Right hindlimb (tissue), 1 donor: ENCODE measurements around the gene STEAP3.

ENCODE experiments used
- DNase-seq: peaks from one replicate; pipeline ENCODE4 v3.0.0-alpha.2; 2018

The STEAP3 gene

GRCh38 chr2:119228136-119228535, 4.5 kb downstream of the STEAP3 start:
- DNase-seq, result no peak

DNA sequence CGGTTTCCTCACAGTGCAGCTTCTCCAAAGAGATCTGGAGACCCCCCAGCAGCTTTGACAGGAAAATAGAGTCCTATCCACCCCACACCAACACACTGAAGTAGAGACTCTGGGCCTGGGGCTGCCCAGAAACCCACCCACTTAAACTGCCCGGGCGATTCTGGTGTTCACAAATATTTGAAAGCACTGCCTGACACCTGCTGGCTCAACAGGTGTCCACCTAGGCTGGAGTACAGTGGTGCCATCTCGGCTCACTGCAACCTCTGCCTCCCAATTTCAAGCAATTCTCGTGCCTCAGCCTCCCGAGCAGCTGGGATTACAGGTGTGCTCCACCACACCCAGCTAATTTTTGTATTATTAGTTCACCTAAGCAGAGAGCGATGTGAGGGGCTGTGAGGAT, 5.3 kb downstream of the STEAP3 start:
- no peak for DNase-seq

GRCh38 chr2:119229716-119230115, 6.1 kb downstream of the STEAP3 start:
- DNase-seq, result no peak

DNA sequence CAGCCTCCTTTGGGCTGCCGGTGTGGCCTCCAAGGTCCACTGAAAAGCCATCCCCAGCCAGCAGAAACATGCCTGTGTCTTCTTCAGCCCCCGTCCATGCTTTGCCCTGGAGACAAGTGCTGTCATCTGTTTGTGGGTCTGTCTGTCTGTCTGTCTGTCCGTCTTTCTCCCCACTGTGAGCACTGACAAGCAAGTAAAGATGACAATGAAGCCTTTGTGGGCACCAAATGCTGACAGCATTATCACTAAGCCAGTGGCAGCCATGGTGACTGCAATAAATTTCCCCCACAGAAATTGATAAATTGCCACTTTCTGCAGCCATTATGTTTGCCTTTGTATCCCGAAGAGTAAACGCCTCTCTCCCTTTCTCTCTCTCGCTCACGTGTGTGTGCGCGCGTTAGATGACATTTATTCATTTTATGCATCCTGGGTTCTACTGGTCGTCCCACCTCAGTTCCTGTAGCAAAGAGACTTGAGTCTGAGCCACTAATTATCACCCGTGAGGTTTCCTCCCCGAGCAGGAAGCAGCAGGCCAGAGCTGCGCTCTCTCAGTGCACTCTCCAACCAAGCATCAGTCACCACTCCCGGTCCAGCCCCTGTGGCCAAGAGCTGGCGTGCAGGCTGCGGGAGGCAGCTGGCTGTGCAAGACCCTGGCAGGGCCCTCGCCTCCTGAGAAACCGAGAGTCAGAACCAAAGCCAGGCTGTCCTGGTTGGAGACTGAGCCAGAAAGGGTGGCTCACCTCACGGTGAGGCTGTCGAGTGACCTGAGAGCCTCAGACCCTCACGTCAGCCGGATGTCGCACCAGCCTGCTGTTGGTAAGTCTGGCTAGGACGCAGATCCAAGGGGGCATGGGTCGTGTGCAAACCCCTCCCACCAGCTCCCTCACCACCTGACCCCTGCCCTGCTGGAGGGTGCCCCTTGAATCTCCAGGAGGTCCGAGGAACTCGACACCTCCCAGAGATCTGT, 6.9 kb downstream of the STEAP3 start:
- no peak for DNase-seq

GRCh38 chr2:119231975-119232665, 8.5 kb downstream of the STEAP3 start:
- DNase-seq, result no peak

DNA sequence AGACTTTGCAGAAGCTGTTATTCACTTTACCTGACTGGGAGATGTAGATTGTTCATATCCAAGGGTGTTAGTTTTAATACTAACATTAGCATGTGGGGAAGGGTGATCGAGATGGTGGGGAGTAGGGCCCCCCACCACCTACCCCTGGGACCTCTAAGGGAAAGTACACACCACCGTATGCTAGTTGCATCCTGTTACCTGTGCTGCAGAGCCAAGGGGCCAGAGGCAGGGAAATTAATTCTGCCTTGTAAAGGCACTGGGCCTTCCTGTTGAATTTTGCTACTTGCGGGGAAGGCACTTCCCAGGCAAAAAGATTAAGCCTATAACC, 9.0 kb downstream of the STEAP3 start:
- no peak for DNase-seq

GRCh38 chr2:119233326-119234020, 9.8 kb downstream of the STEAP3 start:
- DNase-seq, result no peak

GRCh38 chr2:119234021-119235019, 10.7 kb downstream of the STEAP3 start:
- no peak for DNase-seq

GRCh38 chr2:119236796-119237195, 13.2 kb downstream of the STEAP3 start:
- no peak for DNase-seq

DNA sequence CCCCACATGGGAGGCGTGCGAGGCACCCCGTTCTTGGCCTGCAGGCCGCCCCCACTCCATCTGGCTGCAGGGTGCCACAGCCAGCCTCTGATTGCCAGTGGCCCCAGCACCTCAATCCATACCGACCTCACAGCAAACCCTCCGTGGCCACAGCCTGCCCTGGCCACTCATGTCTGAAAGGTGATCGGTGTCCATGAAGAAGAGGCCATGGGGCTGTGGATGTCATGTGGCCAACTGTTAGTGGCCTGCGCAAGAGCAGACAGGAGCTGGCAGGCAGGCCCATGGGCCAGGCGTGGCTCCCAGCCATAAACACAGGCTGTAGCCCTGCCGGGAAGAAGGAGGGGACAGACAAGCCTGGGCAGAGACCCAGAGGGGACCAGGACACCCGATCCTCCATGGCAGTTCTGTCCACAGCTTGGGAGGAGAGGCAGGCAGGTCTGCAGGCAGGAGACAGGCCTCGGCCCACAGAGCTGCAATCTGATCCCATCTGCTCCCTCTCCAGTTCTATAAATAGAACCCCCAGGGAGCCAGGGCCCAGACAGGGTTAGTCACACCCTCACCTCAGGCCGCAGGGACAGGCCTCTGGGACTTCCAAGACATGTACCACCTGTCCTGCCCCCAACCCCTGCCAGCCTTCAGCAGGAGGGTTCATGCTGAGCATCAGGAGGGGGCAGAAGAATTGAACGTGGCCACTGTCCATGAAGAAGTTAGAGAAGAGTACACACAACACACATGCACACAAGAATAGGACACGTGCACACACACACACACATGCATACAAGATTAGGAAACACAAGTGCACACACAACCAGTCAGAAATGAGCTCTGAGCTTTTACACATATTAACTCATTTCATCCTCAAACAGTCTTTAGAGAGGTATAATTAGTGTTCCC, 16.9 kb downstream of the STEAP3 start:
- peak; percentile 70 for DNase-seq

GRCh38 chr2:119241205-119241532, 17.5 kb downstream of the STEAP3 start:
- no peak for DNase-seq

DNA sequence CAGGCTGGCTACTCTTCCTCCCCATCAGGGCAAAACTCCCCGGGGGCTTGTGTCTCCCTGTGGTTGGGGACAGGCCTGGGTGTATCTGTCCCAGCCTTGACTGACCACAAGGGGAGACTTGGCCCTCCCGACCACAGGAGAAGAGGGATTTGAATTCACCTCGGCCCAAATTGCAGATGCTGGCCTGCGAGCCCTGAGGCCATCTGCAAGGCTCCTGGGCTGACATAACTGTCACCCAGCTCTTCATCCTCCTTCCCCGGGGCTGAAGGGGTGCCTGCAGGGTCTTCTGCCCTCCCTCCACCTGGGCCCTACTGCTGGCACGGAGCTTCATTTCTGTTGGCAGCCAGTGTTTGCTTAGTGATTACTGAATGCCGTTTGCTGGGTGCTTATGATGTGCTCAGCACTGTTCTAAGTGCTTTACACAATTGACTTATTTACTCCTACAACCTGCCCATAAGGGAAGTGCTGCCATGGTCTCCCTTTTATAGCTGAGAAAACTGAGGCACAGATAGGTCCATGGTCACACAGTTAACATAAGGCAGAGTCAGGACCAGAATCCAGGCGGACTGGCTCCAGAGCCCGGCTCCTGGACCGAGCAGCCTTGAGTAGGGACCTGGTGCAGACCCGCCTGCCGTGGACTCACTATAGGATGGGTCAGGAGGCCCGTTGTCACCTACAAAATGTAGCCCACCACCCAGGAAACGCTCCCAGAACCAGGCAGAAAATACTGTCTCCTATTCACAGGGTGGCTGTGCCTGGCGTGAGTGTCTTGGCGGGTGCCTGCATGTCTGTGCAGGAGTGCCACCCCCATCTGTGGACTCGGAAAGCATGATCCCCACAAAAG, 18.9 kb downstream of the STEAP3 start:
- DNase-seq, result no peak

DNA sequence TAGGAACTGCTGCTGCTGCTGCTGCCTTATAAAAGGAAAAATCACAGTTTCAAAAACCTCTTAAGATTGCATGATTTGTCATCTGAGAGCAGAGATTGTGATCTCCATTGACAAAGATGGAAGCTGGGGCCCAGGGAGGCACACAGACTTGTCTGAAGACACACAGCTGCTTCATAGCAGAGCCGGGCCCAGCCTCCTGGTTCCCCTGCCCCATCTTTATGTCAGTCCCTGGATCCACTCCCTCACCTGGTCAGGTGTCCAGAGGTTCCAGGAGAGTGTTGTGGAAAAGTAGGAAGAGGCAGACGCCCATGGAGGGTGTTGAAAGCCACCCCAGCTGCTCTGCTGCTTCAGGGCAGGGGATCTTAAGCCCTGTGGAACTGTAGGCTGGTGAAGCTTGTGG, 20.0 kb downstream of the STEAP3 start:
- no peak for DNase-seq

DNA sequence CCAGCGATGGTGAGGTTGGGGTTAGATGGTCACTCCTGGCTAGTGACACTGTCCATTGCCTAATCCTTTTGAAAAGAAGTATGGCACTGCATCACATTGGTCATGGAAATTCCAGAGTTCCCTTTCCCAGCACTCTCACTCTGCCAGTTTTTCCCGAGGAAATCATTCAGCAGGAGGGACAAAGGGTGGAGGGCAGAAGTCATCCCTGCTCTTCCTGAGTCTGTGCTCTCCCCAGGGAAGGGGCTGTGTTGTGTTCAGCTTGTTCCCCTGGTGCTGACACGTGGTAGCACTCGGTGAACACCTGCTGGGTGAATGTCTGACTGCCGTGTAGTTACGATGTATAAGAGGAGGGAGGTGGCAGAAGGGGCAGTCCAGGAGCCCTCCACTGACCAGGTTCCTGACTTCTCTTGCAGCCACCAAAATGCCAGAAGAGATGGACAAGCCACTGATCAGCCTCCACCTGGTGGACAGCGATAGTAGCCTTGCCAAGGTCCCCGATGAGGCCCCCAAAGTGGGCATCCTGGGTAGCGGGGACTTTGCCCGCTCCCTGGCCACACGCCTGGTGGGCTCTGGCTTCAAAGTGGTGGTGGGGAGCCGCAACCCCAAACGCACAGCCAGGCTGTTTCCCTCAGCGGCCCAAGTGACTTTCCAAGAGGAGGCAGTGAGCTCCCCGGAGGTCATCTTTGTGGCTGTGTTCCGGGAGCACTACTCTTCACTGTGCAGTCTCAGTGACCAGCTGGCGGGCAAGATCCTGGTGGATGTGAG, 21.6 kb downstream of the STEAP3 start:
- DNase-seq, result no peak

DNA sequence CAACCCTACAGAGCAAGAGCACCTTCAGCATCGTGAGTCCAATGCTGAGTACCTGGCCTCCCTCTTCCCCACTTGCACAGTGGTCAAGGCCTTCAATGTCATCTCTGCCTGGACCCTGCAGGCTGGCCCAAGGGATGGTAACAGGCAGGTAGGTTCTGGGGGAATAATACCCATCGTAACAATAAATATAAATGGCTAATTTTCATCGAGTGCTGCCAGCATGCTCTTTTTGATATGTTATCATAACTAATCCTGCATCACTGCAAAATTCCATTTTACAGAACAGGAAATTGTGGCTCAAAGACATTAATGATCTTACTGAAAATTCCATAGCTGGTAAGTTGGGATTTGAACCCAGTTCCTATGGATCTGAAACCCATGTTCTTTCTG, 22.2 kb downstream of the STEAP3 start:
- DNase-seq, result no peak

DNA sequence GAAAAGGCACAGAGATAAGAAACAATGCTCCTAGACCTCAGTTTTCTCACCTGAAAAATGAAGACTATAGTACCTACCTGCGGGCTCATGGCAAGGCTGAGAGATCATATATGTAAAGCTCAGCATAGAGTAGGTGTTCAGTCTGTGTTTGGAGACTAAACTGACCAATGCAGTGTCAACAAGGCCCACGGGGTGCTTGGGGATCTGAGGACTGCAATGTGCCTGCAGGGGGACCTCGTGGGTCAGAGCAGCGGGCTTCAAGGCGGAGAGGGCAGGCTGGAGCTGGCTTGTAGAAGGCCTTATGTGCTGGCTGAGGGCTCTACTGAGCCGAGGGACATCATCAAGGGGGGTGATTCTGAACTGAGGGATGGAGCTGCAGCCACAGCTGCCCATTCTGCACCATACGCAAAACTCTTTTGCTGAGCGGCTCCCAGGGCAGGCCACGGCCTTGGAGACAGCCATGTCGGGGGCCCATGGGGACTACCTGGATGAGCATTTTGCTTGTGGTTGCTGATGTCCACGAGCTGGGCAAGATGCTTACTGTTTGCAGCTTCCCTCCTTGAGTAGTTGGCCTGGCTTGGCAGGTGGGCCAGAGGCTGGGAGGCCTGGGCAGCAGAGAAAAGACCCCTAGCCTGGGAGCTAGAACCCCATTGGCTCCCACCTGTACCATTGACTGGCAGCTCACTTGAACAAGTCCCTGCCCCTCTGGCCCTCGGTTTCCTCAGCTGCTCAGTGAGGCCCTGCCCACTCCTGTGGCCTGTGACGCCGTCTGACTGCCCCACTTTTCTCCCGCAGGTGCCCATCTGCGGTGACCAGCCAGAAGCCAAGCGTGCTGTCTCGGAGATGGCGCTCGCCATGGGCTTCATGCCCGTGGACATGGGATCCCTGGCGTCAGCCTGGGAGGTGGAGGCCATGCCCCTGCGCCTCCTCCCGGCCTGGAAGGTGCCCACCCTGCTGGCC, 23.5 kb downstream of the STEAP3 start:
- no peak for DNase-seq

DNA sequence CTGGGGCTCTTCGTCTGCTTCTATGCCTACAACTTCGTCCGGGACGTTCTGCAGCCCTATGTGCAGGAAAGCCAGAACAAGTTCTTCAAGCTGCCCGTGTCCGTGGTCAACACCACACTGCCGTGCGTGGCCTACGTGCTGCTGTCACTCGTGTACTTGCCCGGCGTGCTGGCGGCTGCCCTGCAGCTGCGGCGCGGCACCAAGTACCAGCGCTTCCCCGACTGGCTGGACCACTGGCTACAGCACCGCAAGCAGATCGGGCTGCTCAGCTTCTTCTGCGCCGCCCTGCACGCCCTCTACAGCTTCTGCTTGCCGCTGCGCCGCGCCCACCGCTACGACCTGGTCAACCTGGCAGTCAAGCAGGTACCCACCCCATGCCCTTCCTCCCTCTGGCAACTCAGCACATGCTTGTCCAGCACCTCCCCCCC, 24.2 kb downstream of the STEAP3 start:
- no peak for DNase-seq

DNA sequence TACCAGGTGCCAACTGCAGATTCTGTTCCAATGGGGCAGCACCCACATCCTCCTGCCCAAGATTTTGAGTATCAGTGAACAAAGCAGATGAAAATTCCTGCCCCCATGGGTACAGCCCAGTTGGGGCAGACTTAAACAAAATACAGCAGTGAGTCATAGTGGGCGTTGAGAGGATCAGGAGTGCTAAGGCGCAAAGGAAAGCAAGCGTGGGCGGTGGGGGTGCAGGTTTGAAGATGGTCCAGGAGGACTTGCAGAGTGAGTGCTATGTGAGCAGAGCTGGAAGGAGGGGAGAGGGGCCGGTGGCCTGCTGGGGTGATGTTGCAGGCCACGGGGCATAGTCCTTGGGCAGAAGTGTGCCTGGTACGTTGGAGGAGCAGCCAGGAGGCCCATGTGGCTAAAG, 24.7 kb downstream of the STEAP3 start:
- DNase-seq, result peak; percentile 27
